A375 (cell line): Measurements from ENCODE around the gene ABCD3. TPM values are rescaled to one million over a fixed set of nuclear protein-coding genes. Genes with fewer than 3 reads are reported as not detected.

Experiments
- total RNA-seq: library from RNA; depleted of rRNA; stranded (reverse); fragments of >200 nt; shearing (Covaris generic); gene quantifications from 2 replicates; pipeline ENCODE4 v1.2.3, GENCODE V29; 2014; rRNA removed

The ABCD3 gene
- 14.7 and 21.6 TPM in 2 replicates for total RNA-seq

GRCh38 chr1:94417978-94418663, at the start of gene ABCD3:
ABCD3 (plus strand) TSS chr1:94418389; CDS start chr1:94418479, 90 bp downstream.

GRCh38 chr1:94541246-94542087, 123.3 kb downstream of the ABCD3 start, which contains the start of gene F3:
F3 (minus strand) TSS chr1:94541759; CDS start chr1:94541636, 123 bp downstream.

Other genes with a start within 250 kb of the ABCD3 start
- gene ARHGAP29, start 180.8 kb upstream of the ABCD3 start, total RNA-seq = 20.2 and 24.3 TPM in 2 replicates
- gene F3, start 123.4 kb downstream of the ABCD3 start, total RNA-seq = 3.3 and 9.2 TPM in 2 replicates